HepG2 (cell line): ENCODE results near the gene SYP. TPM values are rescaled to one million over a fixed set of nuclear protein-coding genes. Genes with fewer than 3 reads are reported as not detected.

Experiments
- ATAC-seq: fragments of 200-7000 bp; cut with Tn5 transposase; 3 replicates; pipeline ENCODE4 v1.9.1; 2020; ENCODE audit warnings: mild to moderate bottlenecking, moderate library complexity
- BruUV-seq: library from RNA; stranded (reverse); fragments of 400-500 nt; replicated peaks from 2 replicates; lab custom pipeline; 2021; lab: Mats Ljungman, UMichigan
- CTCF ChIA-PET: fragments of 300-600 bp; formaldehyde crosslinking; extraction: SDS; loops from one replicate; lab custom pipeline; 2021; ENCODE audit warnings: low total read pairs, inconsistent platforms, low intra/inter-chr PET ratio; lab: Yijun Ruan, JAX
- POLR2A ChIA-PET: fragments of 350-600 bp; sonication (Branson Sonifier 250); formaldehyde crosslinking; loops from one replicate; lab custom pipeline; 2020; ENCODE audit warnings: antibody characterized with exemption, inconsistent platforms; lab: Yijun Ruan, JAX
- DNase-seq: peaks from one replicate; pipeline ENCODE4 v3.0.0-alpha.2; 2015; ENCODE audit warnings: low spot score
- FAIRE-seq: peaks from 3 replicates; lab custom pipeline; 2011; peaks lifted over from hg19 to GRCh38; lab: Jason Lieb, UNC
- H2AFZ ChIP-seq: one replicate; pipeline ENCODE4 v1.6.1; 2011; ENCODE audit warnings: low read length, inconsistent platforms
- H3K27ac ChIP-seq: fragments of 300-600 bp; 3 replicates; pipeline ENCODE4 v1.8.0; 2011; ENCODE audit warnings: mixed run types, mild to moderate bottlenecking, mixed read lengths, low read length, inconsistent platforms; ENCODE audit not compliant: insufficient read depth; ENCODE audit errors: extremely low read length
- H3K27me3 ChIP-seq, 2 experiments: fragments of 200-600 bp in 1 of 2; 2 replicates in 1 of 2; 3 replicates in 1 of 2; pipeline versions ENCODE4 v1.6.0 to v1.8.0; 2011; ENCODE audit warnings: low read length in 2 of 2, mild to moderate bottlenecking in 2 of 2, moderate library complexity in 2 of 2, inconsistent platforms in 1 of 2; ENCODE audit not compliant: insufficient read depth in 2 of 2, control insufficient read depth in 1 of 2
- H3K36me3 ChIP-seq, 2 experiments: fragments of 200-600 bp in 1 of 2; replicated peaks in 1 of 2; 2 replicates in 1 of 2; 3 replicates in 1 of 2; pipeline versions ENCODE4 v1.5.1 to v1.8.0; 2011; ENCODE audit warnings: low read length in 2 of 2, inconsistent platforms in 1 of 2; ENCODE audit not compliant: insufficient read depth in 2 of 2, control insufficient read depth in 1 of 2
- H3K4me1 ChIP-seq: 2 replicates; pipeline ENCODE4 v1.5.1; 2012; ENCODE audit warnings: low read length, inconsistent platforms; ENCODE audit not compliant: insufficient read depth
- H3K4me2 ChIP-seq: 2 replicates; pipeline ENCODE4 v1.6.0; 2011; ENCODE audit warnings: low read depth, low read length, inconsistent platforms
- H3K4me3 ChIP-seq, 3 experiments: fragments of 200-600 bp in 1 of 3; sonication (generic), shearing (Covaris generic) in 1 of 3; replicated peaks in 1 of 3; 2 replicates each; pipeline ENCODE4 v1.5.1; 2011 to 2016; ENCODE audit warnings: low read length in 3 of 3, inconsistent platforms in 2 of 3, low read depth in 2 of 3, mild to moderate bottlenecking in 2 of 3, control low read depth in 1 of 3, mixed read lengths in 1 of 3; ENCODE audit not compliant: insufficient read depth in 1 of 3
- H3K79me2 ChIP-seq: one replicate; pipeline ENCODE4 v1.6.1; 2011; ENCODE audit warnings: low read length, inconsistent platforms; ENCODE audit not compliant: insufficient read depth
- H3K9ac ChIP-seq: 2 replicates; pipeline ENCODE4 v1.6.0; 2011; ENCODE audit warnings: mild to moderate bottlenecking, low read depth, low read length, inconsistent platforms; ENCODE audit not compliant: insufficient read depth
- H3K9me3 ChIP-seq: 2 replicates; pipeline ENCODE4 v1.5.1; 2012; ENCODE audit warnings: mild to moderate bottlenecking, low read length
- H4K20me1 ChIP-seq: 2 replicates; pipeline ENCODE4 v1.6.0; 2011; ENCODE audit warnings: inconsistent platforms, mild to moderate bottlenecking, low read length, moderate library complexity; ENCODE audit not compliant: insufficient read depth
- ATF7-NPFF ChIP-seq: sonication (generic); formaldehyde crosslinking; IDR thresholded peaks from 2 replicates; pipeline ENCODE4 v1.8.1; 2023; ENCODE audit warnings: mild to moderate bottlenecking, low read depth, missing genetic modification reagents, moderate library complexity
- BORCS8-MEF2B ChIP-seq: sonication (generic); formaldehyde crosslinking; IDR thresholded peaks from 2 replicates; pipeline ENCODE4 v1.8.0; 2022; ENCODE audit warnings: mild to moderate bottlenecking, missing genetic modification reagents
- GTF2F1 ChIP-seq: fragments of 150-350 bp; IDR thresholded peaks from 2 replicates; pipeline ENCODE4 v1.6.1; 2014; ENCODE audit warnings: low read length
- KMT2A ChIP-seq: sonication (generic); formaldehyde crosslinking; IDR thresholded peaks from 2 replicates; pipeline ENCODE4 v1.4.0; 2020; ENCODE audit warnings: missing genetic modification reagents
- MAFK ChIP-seq, 2 experiments: IDR thresholded peaks in 1 of 2; conservative IDR thresholded peaks in 1 of 2; 2 replicates each; pipeline ENCODE4 v1.6.1; 2011; ENCODE audit warnings: improper control_type of control experiment in 2 of 2, low read length in 2 of 2
- NCOA2 ChIP-seq: sonication (generic); formaldehyde crosslinking; IDR thresholded peaks from 2 replicates; pipeline ENCODE4 v1.8.0; 2022; ENCODE audit warnings: inconsistent platforms
- POLR2AphosphoS5 ChIP-seq: IDR thresholded peaks from 2 replicates; pipeline ENCODE4 v1.6.1; 2012; ENCODE audit warnings: low read depth, low read length
- SNRNP70 ChIP-seq: fragments of 200-400 bp; formaldehyde crosslinking; IDR thresholded peaks from 2 replicates; pipeline ENCODE4 v1.6.1; 2017; ENCODE audit warnings: mild to moderate bottlenecking, low read depth, low read length, moderate library complexity
- TOE1 ChIP-seq: sonication (generic); formaldehyde crosslinking; IDR thresholded peaks from 2 replicates; pipeline ENCODE4 v1.4.0; 2020; ENCODE audit warnings: mild to moderate bottlenecking, missing genetic modification reagents
- TSC22D2 ChIP-seq: sonication (generic); formaldehyde crosslinking; IDR thresholded peaks from 2 replicates; pipeline ENCODE4 v1.5.1; 2020; ENCODE audit warnings: missing genetic modification reagents, mild to moderate bottlenecking, borderline replicate concordance
- ZFAT ChIP-seq: sonication (generic); formaldehyde crosslinking; conservative IDR thresholded peaks from 2 replicates; pipeline ENCODE4 v1.8.1; 2023; ENCODE audit warnings: missing genetic modification reagents, inconsistent platforms
- ZNF343 ChIP-seq: sonication (generic); formaldehyde crosslinking; IDR thresholded peaks from 2 replicates; pipeline ENCODE4 v1.4.0; 2020; ENCODE audit warnings: mild to moderate bottlenecking, missing genetic modification reagents
- ZNF451 ChIP-seq: sonication (generic); formaldehyde crosslinking; IDR thresholded peaks from 2 replicates; pipeline ENCODE4 v1.5.0; 2020; ENCODE audit warnings: mild to moderate bottlenecking, missing genetic modification reagents
- ZNF547 ChIP-seq: sonication (generic); formaldehyde crosslinking; IDR thresholded peaks from 2 replicates; pipeline ENCODE4 v1.5.1; 2020; ENCODE audit warnings: mild to moderate bottlenecking, missing genetic modification reagents
- WGBS: methylation state at CpG from one replicate; pipeline ENCODE4 v1.1.6; 2017; ENCODE audit warnings: low lambda C conversion rate; 5-methylcytosine and 5-hydroxymethylcytosine counted together
- in situ Hi-C: cut with HindIII; loops from 2 replicates; pipeline ENCODE4 v1.10.0; 2017; ENCODE audit warnings: low pct_unique_long_range_greater_than_20kb; ENCODE audit not compliant: extremely low pct_ligation_motif_present
- intact Hi-C: fragments of 100-400 bp; cut with micrococcal nuclease; formaldehyde crosslinking; loops from one replicate; pipeline ENCODE4 v1.10.0; 2022; ENCODE audit not compliant: unreplicated experiment
- polyA plus RNA-seq, 8 experiments: library from polyadenylated mRNA; depleted of rRNA in 3 of 8; stranded (reverse) in 7 of 8; unstranded in 1 of 8; fragments of >200 nt; fragmentation: Illumina TruSeq in 4 of 8; extraction: Trizol in 4 of 8; gene quantifications; 2 replicates each; pipeline versions ENCODE4 v1.2.1 to v1.2.3, GENCODE V29; 2011 to 2016; ENCODE audit warnings: low read depth in 4 of 8, missing spikeins in 1 of 8, mixed read lengths in 1 of 8; ENCODE audit not compliant: insufficient read depth in 1 of 8
- total RNA-seq, 5 experiments: library from RNA; depleted of rRNA; stranded (reverse); fragments of >200 nt; fragmentation: Illumina TruSeq; extraction: Trizol; gene quantifications; 2 replicates each; pipeline ENCODE4 v1.2.3, GENCODE V29; 2016; ENCODE audit warnings: low read depth in 1 of 5
- TF ChIP-seq, protein P1 (sequence below): sonication (generic); formaldehyde crosslinking; IDR thresholded peaks from 2 replicates; pipeline ENCODE4; 2020; ENCODE audit warnings: missing genetic modification reagents, mild to moderate bottlenecking, borderline replicate concordance
- TF ChIP-seq, protein P2 (sequence below): IDR thresholded peaks from 2 replicates; pipeline ENCODE4 v1.6.1; 2016; ENCODE audit warnings: low read depth

Gene SYP
- total and polyA plus RNA-seq, 2 of the 13 experiments (the other 11 are each of a cell fraction or from before 2014, with no cell fraction given): 2.0 to 2.5 TPM

- intact Hi-C loops (no loop called here), in situ Hi-C loops (no loop called here)
- Histone ChIP-seq H3K27ac (no peak overlapping the region), H3K4me2 (no peak overlapping the region), H4K20me1 (no peaks in the 10 kb centered on the region), H3K4me3 (no peak overlapping the region), H3K36me3 (no peaks in the 10 kb centered on the region), H3K27me3 (no peaks in the 10 kb centered on the region), H3K9me3 (no peaks in the 10 kb centered on the region), H3K9ac (no peak overlapping the region), H3K79me2 (no peaks in the 10 kb centered on the region), H2AFZ (no peak overlapping the region), H3K4me1 (no peaks in the 10 kb centered on the region)
- FAIRE-seq: no peak
- WGBS: no CpG with 5 or more reads among the region's 8 CpGs
- no peak for DNase-seq
- ATAC-seq: no peak
- POLR2A ChIA-PET: interaction anchor here (0.7 kb wide), 1 partner anchor 16 kb away, joined by 3 read pairs; no protein-coding TSS in a partner anchor
- TF ChIP-seq TOE1 (CRISPR knock-in tag): no peak
- TF ChIP-seq TSC22D2: no peak
- TF ChIP-seq BORCS8-MEF2B (CRISPR knock-in tag): no peak
- TF ChIP-seq KMT2A (CRISPR knock-in tag): no peak
- no peak for TF ChIP-seq ZNF451 (CRISPR knock-in tag)
- TF ChIP-seq MAFK (conservative IDR thresholded peaks at IDR 0.05 in 1 of 2, IDR thresholded peaks at IDR 0.05 in 1 of 2; ENCODE audit: low read length in 2 of 2): no peak
- TF ChIP-seq, protein P1, sequence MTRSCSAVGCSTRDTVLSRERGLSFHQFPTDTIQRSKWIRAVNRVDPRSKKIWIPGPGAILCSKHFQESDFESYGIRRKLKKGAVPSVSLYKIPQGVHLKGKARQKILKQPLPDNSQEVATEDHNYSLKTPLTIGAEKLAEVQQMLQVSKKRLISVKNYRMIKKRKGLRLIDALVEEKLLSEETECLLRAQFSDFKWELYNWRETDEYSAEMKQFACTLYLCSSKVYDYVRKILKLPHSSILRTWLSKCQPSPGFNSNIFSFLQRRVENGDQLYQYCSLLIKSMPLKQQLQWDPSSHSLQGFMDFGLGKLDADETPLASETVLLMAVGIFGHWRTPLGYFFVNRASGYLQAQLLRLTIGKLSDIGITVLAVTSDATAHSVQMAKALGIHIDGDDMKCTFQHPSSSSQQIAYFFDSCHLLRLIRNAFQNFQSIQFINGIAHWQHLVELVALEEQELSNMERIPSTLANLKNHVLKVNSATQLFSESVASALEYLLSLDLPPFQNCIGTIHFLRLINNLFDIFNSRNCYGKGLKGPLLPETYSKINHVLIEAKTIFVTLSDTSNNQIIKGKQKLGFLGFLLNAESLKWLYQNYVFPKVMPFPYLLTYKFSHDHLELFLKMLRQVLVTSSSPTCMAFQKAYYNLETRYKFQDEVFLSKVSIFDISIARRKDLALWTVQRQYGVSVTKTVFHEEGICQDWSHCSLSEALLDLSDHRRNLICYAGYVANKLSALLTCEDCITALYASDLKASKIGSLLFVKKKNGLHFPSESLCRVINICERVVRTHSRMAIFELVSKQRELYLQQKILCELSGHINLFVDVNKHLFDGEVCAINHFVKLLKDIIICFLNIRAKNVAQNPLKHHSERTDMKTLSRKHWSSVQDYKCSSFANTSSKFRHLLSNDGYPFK (CRISPR knock-in tag): no peak
- no peak for TF ChIP-seq POLR2AphosphoS5
- TF ChIP-seq, protein P2, sequence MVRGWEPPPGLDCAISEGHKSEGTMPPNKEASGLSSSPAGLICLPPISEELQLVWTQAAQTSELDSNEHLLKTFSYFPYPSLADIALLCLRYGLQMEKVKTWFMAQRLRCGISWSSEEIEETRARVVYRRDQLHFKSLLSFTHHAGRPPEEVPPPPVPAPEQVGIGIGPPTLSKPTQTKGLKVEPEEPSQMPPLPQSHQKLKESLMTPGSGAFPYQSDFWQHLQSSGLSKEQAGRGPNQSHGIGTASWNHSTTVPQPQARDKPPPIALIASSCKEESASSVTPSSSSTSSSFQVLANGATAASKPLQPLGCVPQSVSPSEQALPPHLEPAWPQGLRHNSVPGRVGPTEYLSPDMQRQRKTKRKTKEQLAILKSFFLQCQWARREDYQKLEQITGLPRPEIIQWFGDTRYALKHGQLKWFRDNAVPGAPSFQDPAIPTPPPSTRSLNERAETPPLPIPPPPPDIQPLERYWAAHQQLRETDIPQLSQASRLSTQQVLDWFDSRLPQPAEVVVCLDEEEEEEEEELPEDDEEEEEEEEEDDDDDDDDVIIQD (CRISPR knock-in tag): no peak
- no peak for TF ChIP-seq GTF2F1
- no peak for TF ChIP-seq ZNF547 (CRISPR knock-in tag)
- no peak for TF ChIP-seq SNRNP70
- TF ChIP-seq ZNF343 (CRISPR knock-in tag): no peak
- no peak for TF ChIP-seq ZFAT (CRISPR knock-in tag)
- no peak for TF ChIP-seq ATF7-NPFF
- no peak for TF ChIP-seq NCOA2 (CRISPR knock-in tag)
- CTCF ChIA-PET: no interaction called here
- no TSS peak for BruUV-seq
Measured at GRCh38 chrX:49206543-49206942, 6.5 kb upstream of the SYP start.
